Testis (tissue), 3 donors: ENCODE measurements around the gene AUTS2. TPM values are rescaled to one million over a fixed set of nuclear protein-coding genes. Genes with fewer than 3 reads are reported as not detected.

ENCODE experiments used
- DNase-seq: peaks from one replicate; pipeline ENCODE4 v3.0.0-alpha.2; 2019
- H3K27ac ChIP-seq, 2 donors: fragments of 200-600 bp; sonication (generic); one replicate each; pipeline ENCODE4 v1.5.1; 2019
- H3K27me3 ChIP-seq: fragments of 200-600 bp; sonication (generic); one replicate; pipeline ENCODE4 v1.5.1; 2019
- H3K36me3 ChIP-seq: fragments of 200-600 bp; sonication (generic); one replicate; pipeline ENCODE4 v1.5.1; 2017; ENCODE audit warnings: low read depth; ENCODE audit errors: missing control alignments
- H3K4me1 ChIP-seq: fragments of 200-600 bp; sonication (generic); one replicate; pipeline ENCODE4 v1.5.1; 2019
- H3K4me3 ChIP-seq, 2 donors: fragments of 200-600 bp; sonication (generic); one replicate each; pipeline ENCODE4 v1.5.1; 2017 to 2019
- H3K9me3 ChIP-seq: fragments of 200-600 bp; sonication (generic); one replicate; pipeline ENCODE4 v1.5.1; 2017
- CTCF ChIP-seq, 3 experiments: fragments of 450-650 bp in 2 of 3; fragments of 200-600 bp in 1 of 3; sonication (generic) in 1 of 3; IDR thresholded peaks; one replicate each; pipeline ENCODE4 v1.5.1; 2016 to 2019; ENCODE audit warnings: antibody characterized with exemption in 3 of 3, mild to moderate bottlenecking in 2 of 3, moderate library complexity in 1 of 3
- POLR2A ChIP-seq: fragments of 450-650 bp; IDR thresholded peaks from one replicate; pipeline ENCODE4 v1.6.1; 2017; ENCODE audit warnings: antibody characterized with exemption, mild to moderate bottlenecking, moderate library complexity
- WGBS, 2 donors: methylation state at CpG; one replicate each; pipeline ENCODE4 v1.1.5; 2018; 5-methylcytosine and 5-hydroxymethylcytosine counted together
- intact Hi-C: fragments of 100-400 bp; cut with DNase I; formaldehyde crosslinking; loops from one replicate; pipeline ENCODE4 v1.15.1; 2023; ENCODE audit warnings: low total_unique reads
- polyA plus RNA-seq: library from polyadenylated mRNA; stranded (reverse); fragments of 350-450 nt; fragmentation: Illumina TruSeq; extraction: RNeasy Lipid Tissue Mini Kit (QIAGEN cat#74804); gene quantifications from one replicate; pipeline ENCODE4 v1.2.3, GENCODE V29; 2014; ENCODE audit warnings: low read depth, low replicate concordance; ENCODE audit not compliant: insufficient read depth
- total RNA-seq, 2 donors: library from RNA; depleted of rRNA; stranded (reverse); fragments of >200 nt; gene quantifications; one replicate each; pipeline ENCODE4 v1.2.3, GENCODE V29; 2016

Gene AUTS2
- total and polyA plus RNA-seq, 3 donors from 2014 or later: 21.3 to 75.5 (median 56.1) TPM

GRCh38 chr7:69981646-69982045 is 383.4 kb downstream of the AUTS2 start:
- Histone ChIP-seq H3K4me3 (no peak overlapping the region), H3K36me3 (no peaks in the 10 kb centered on the region), H3K9me3 (no peaks in the 10 kb centered on the region), H3K27ac (no peak overlapping the region), H3K27me3 (no peaks in the 10 kb centered on the region), H3K4me1 (peaks cover 6% of the 10 kb centered on the region)
- TF ChIP-seq POLR2A (no peak), CTCF (IDR thresholded peaks at IDR 0.05) (no peak)
- WGBS, 2 donors: 69 to 79% methylated on average over 4 of the region's 4 CpGs
- no peak for DNase-seq
- intact Hi-C loops: no loop called here

GRCh38 chr7:69982197-69982596 is 383.9 kb downstream of the AUTS2 start:
- no peaks in the 10 kb centered on the region for H3K27me3 ChIP-seq
- H3K9me3 ChIP-seq: no peaks in the 10 kb centered on the region
- no peaks in the 10 kb centered on the region for H3K36me3 ChIP-seq
- no peak overlapping the region for H3K4me3 ChIP-seq
- intact Hi-C loops: no loop called here
- WGBS, 2 donors: 30 to 46% methylated on average over 1 of the region's 1 CpG
- DNase-seq: no peak
- H3K4me1 ChIP-seq: peaks cover 6% of the 10 kb centered on the region
- no peak overlapping the region for H3K27ac ChIP-seq
- TF ChIP-seq POLR2A: no peak
- no peak for TF ChIP-seq CTCF (IDR thresholded peaks at IDR 0.05)

- peaks cover 3% of the 10 kb centered on the region for H3K4me1 ChIP-seq
- no peak for TF ChIP-seq CTCF (IDR thresholded peaks at IDR 0.05)
- no peak for TF ChIP-seq POLR2A
- no peaks in the 10 kb centered on the region for H3K9me3 ChIP-seq
- H3K27ac ChIP-seq: no peak overlapping the region
- H3K4me3 ChIP-seq: no peak overlapping the region
- H3K36me3 ChIP-seq: no peaks in the 10 kb centered on the region
- DNase-seq: no peak
- intact Hi-C loops: no loop called here
- no peaks in the 10 kb centered on the region for H3K27me3 ChIP-seq
- WGBS, 2 donors: 95 to 97% methylated on average over 5 of the region's 5 CpGs
These were observed 391.3 kb downstream of the AUTS2 start for GRCh38 chr7:69989551-69989950.

- 76 to 83% methylated on average over 4 of the region's 4 CpGs for WGBS, 2 donors
- H3K4me3 ChIP-seq: no peak overlapping the region
- TF ChIP-seq CTCF (IDR thresholded peaks at IDR 0.05) (no peak), POLR2A (no peak)
- H3K4me1 ChIP-seq: peaks cover 13% of the 10 kb centered on the region
- no peaks in the 10 kb centered on the region for H3K9me3 ChIP-seq
- no peak for DNase-seq
- no peak overlapping the region for H3K27ac ChIP-seq
- H3K36me3 ChIP-seq: no peaks in the 10 kb centered on the region
- intact Hi-C loops: no loop called here
- no peaks in the 10 kb centered on the region for H3K27me3 ChIP-seq
These were observed 394.7 kb downstream of the AUTS2 start for GRCh38 chr7:69992938-69993337.

GRCh38 chr7:69994218-69994617 is 395.9 kb downstream of the AUTS2 start:
- intact Hi-C loops: no loop called here
- TF ChIP-seq POLR2A (no peak), CTCF (IDR thresholded peaks at IDR 0.05) (no peak)
- no peak overlapping the region for H3K27ac ChIP-seq
- no peak overlapping the region for H3K4me3 ChIP-seq
- no peaks in the 10 kb centered on the region for H3K27me3 ChIP-seq
- H3K9me3 ChIP-seq: no peaks in the 10 kb centered on the region
- DNase-seq: no peak
- peaks cover 13% of the 10 kb centered on the region for H3K4me1 ChIP-seq
- WGBS, 2 donors: 55 to 77% methylated on average over 1 of the region's 1 CpG
- no peaks in the 10 kb centered on the region for H3K36me3 ChIP-seq
